COLO668 (cell line): ENCODE data around the gene HS3ST5.

Source experiments
- DNase-seq: peaks from one replicate; lab custom pipeline; 2025; ENCODE audit not compliant: unreplicated experiment; lab: John Stamatoyannopoulos, UW

Gene HS3ST5

GRCh38 chr6:114342826-114343781 lies at the start of gene HS3ST5:
HS3ST5 (minus strand) TSS chr6:114343023; CDS start chr6:114062845, 280,178 bp downstream.
- peak; percentile 77 for DNase-seq

GRCh38 chr6:114390176-114390575 lies 47.4 kb upstream of the HS3ST5 start:
- no peak for DNase-seq

GRCh38 chr6:114389111-114389510 lies 46.3 kb upstream of the HS3ST5 start:
- DNase-seq = no peak

- no peak for DNase-seq
These were observed 39.6 kb upstream of the HS3ST5 start for GRCh38 chr6:114382406-114382805.

- no peak for DNase-seq
These were observed 35.1 kb upstream of the HS3ST5 start for GRCh38 chr6:114377881-114378280.

- DNase-seq = no peak
These were observed 33.9 kb upstream of the HS3ST5 start for GRCh38 chr6:114376611-114377175.

- no peak for DNase-seq
These were observed 32.8 kb upstream of the HS3ST5 start for GRCh38 chr6:114375541-114376192.

GRCh38 chr6:114367315-114367961 lies 24.6 kb upstream of the HS3ST5 start:
- no peak for DNase-seq

- no peak for DNase-seq
These were observed 24.1 kb upstream of the HS3ST5 start for GRCh38 chr6:114366899-114367298.

- no peak for DNase-seq
These were observed 21.5 kb upstream of the HS3ST5 start for GRCh38 chr6:114364301-114364700.

- DNase-seq = no peak
These were observed 20.1 kb upstream of the HS3ST5 start for GRCh38 chr6:114362957-114363356.

- no peak for DNase-seq
These were observed 19.6 kb upstream of the HS3ST5 start for GRCh38 chr6:114362396-114362795.

- no peak for DNase-seq
These were observed 18.2 kb upstream of the HS3ST5 start for GRCh38 chr6:114361036-114361435.

GRCh38 chr6:114355300-114355699 lies 12.5 kb upstream of the HS3ST5 start:
- no peak for DNase-seq

- no peak for DNase-seq
These were observed 11.7 kb upstream of the HS3ST5 start for GRCh38 chr6:114354482-114354881.

GRCh38 chr6:114346451-114346850 lies 3.6 kb upstream of the HS3ST5 start:
- no peak for DNase-seq

- no peak for DNase-seq
These were observed 2.1 kb upstream of the HS3ST5 start for GRCh38 chr6:114344971-114345275.

GRCh38 chr6:114344246-114344970 lies 1.6 kb upstream of the HS3ST5 start:
- no peak for DNase-seq

- no peak for DNase-seq
These were observed 940 bp upstream of the HS3ST5 start for GRCh38 chr6:114343782-114344144.

- peak; percentile 58 for DNase-seq
These were observed 567 bp downstream of the HS3ST5 start for GRCh38 chr6:114342086-114342825.
